Measurements from ENCODE around the gene GBF1.
"Not testable (repeated sequence)": the region's sequence is repeated elsewhere in the genome, so short reads cannot be mapped to it uniquely, and the experiment has no call there.

The GBF1 gene, protein sequence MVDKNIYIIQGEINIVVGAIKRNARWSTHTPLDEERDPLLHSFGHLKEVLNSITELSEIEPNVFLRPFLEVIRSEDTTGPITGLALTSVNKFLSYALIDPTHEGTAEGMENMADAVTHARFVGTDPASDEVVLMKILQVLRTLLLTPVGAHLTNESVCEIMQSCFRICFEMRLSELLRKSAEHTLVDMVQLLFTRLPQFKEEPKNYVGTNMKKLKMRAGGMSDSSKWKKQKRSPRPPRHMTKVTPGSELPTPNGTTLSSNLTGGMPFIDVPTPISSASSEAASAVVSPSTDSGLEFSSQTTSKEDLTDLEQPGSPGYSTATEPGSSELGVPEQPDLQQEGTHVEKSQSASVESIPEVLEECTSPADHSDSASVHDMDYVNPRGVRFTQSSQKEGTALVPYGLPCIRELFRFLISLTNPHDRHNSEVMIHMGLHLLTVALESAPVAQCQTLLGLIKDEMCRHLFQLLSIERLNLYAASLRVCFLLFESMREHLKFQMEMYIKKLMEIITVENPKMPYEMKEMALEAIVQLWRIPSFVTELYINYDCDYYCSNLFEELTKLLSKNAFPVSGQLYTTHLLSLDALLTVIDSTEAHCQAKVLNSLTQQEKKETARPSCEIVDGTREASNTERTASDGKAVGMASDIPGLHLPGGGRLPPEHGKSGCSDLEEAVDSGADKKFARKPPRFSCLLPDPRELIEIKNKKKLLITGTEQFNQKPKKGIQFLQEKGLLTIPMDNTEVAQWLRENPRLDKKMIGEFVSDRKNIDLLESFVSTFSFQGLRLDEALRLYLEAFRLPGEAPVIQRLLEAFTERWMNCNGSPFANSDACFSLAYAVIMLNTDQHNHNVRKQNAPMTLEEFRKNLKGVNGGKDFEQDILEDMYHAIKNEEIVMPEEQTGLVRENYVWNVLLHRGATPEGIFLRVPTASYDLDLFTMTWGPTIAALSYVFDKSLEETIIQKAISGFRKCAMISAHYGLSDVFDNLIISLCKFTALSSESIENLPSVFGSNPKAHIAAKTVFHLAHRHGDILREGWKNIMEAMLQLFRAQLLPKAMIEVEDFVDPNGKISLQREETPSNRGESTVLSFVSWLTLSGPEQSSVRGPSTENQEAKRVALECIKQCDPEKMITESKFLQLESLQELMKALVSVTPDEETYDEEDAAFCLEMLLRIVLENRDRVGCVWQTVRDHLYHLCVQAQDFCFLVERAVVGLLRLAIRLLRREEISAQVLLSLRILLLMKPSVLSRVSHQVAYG (N-terminal part only)

DNA sequence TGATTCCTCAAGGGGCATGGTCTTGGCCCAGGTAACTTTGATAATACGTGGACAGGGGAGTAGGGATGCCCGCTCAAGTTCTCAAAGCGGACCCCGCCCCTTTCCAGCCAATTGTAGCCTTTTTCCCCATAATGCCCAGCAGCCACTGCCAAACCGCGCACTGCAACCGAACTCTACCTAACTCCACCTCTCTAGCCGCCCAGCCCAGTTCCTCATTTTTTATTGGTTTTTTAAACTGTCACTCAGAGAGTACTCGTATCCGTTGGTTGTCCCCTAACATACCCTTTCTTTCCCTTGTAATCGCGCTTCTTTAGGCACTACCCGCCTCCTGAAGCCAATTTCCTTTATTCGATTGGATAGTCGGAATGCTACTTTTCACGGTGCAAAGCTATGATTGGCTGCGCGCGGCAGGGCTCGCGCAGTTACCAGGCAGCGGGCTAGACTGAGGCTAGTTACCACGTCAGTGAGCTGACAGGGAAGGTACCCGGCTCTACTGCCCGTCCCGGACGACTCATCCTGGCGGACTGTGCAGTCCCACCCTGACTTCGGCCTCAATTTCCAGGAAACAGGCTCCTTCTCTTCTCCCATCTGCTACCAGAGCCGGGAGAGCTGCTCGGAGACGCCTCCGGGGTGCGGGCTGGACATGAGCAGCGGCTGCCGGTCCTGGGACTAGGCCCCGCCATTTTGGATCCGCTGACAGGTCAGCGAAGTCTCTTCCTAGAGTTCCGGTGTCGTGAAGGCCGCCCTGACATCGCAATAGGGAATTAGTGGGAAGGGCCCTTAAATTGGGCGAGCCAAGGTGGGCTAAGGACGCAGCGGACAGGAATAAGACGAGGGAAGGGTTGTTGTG is at the start of gene GBF1:
GBF1 (plus strand) TSS at position 451 of the 850 bp plus-strand sequence. CDS start 13,407 bp downstream, outside the sequence.
- peak; percentile 100 for DNase-seq (ENCODE audit: low read depth)
- H3K4me3 ChIP-seq (ENCODE audit: low read depth, low read length) = peak within 1 kb of the TSS; percentile 91

- DNase-seq (ENCODE audit: low read depth) = no peak
These were observed 48.4 kb upstream of the GBF1 start for GRCh38 chr10:102196893-102197292.

GRCh38 chr10:102198027-102198426 is 47.3 kb upstream of the GBF1 start:
- no peak for DNase-seq (ENCODE audit: low read depth)

More at GRCh38 chr10:102196893-102197292, 48.4 kb upstream of the GBF1 start:
- no peak overlapping the region for H3K4me3 ChIP-seq (ENCODE audit: low read depth, low read length)

GRCh38 chr10:102200751-102201640 is 44.3 kb upstream of the GBF1 start:
- H3K4me3 ChIP-seq (ENCODE audit: low read depth, low read length) = no peak overlapping the region
- no peak for DNase-seq (ENCODE audit: low read depth)

More at GRCh38 chr10:102198027-102198426, 47.3 kb upstream of the GBF1 start:
- no peak overlapping the region for H3K4me3 ChIP-seq (ENCODE audit: low read depth, low read length)

DNA sequence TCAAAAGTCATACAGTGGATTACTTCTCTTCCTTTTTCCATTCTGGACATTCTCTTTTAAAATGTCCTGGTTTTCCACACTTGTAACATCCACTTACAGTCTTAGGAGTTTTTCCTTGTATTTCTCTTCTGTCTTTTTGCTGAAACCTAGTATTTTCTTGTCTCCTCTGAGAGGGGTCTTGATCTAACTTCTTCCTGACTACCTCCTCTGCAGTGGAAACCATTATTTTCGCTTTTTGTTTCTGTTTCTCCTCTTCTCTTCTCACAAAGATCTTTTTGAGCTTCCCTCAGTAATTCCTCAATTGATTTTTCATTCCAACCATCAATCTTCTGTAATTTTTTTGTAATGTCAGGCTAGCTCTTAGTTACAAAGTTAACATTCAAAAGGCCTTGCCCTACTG is 42.9 kb upstream of the GBF1 start:
- DNase-seq (ENCODE audit: low read depth) = no peak
- no peak overlapping the region for H3K4me3 ChIP-seq (ENCODE audit: low read depth, low read length)

- H3K4me3 ChIP-seq (ENCODE audit: low read depth, low read length) = no peak overlapping the region
- no peak for DNase-seq (ENCODE audit: low read depth)
These were observed 36.9 kb upstream of the GBF1 start for GRCh38 chr10:102208311-102209035.

DNA sequence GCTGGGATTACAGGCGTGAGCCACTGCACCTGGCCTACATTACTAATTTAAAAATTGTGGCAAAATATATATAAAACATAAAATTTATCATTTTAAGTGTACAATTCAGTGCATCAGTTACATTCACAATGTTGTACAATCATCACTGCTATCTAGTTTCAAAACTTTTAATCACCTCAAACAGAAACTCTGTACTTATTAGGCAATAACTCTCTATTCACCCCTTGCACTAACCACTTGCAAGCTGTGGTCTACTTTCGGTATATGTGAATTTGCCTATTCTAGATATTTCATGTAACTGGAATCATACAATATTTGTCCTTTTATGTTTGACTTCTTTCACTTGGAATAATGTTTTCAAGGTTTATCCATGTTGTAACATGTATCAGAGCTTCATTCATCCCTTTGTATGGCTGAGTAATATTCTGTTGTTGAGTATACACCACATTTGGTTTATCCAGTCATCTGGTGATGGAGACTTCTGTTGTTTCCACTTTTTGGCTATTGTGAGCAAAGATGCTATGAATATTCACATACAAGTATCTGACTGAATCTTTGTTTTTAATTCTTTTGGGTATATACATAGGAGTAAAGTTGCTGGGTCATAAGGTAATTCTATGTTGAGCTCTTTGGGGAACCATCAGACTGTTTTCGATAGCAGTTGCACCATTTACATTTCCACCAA is 33.6 kb upstream of the GBF1 start:
- DNase-seq (ENCODE audit: low read depth) = no peak
- H3K4me3 ChIP-seq (ENCODE audit: low read depth, low read length) = no peak overlapping the region

- not testable (repeated sequence) for DNase-seq (ENCODE audit: low read depth); H3K4me3 ChIP-seq (ENCODE audit: low read depth, low read length)
These were observed 31.7 kb upstream of the GBF1 start for GRCh38 chr10:102213599-102213998.

- no peak for DNase-seq (ENCODE audit: low read depth)
- no peak overlapping the region for H3K4me3 ChIP-seq (ENCODE audit: low read depth, low read length)
These were observed 26.0 kb upstream of the GBF1 start for GRCh38 chr10:102219370-102219769.

GRCh38 chr10:102220612-102221011 is 24.7 kb upstream of the GBF1 start:
- no peak overlapping the region for H3K4me3 ChIP-seq (ENCODE audit: low read depth, low read length)
- DNase-seq (ENCODE audit: low read depth) = no peak

- no peak overlapping the region for H3K4me3 ChIP-seq (ENCODE audit: low read depth, low read length)
- no peak for DNase-seq (ENCODE audit: low read depth)
These were observed 22.5 kb upstream of the GBF1 start for GRCh38 chr10:102222797-102223196.

DNA sequence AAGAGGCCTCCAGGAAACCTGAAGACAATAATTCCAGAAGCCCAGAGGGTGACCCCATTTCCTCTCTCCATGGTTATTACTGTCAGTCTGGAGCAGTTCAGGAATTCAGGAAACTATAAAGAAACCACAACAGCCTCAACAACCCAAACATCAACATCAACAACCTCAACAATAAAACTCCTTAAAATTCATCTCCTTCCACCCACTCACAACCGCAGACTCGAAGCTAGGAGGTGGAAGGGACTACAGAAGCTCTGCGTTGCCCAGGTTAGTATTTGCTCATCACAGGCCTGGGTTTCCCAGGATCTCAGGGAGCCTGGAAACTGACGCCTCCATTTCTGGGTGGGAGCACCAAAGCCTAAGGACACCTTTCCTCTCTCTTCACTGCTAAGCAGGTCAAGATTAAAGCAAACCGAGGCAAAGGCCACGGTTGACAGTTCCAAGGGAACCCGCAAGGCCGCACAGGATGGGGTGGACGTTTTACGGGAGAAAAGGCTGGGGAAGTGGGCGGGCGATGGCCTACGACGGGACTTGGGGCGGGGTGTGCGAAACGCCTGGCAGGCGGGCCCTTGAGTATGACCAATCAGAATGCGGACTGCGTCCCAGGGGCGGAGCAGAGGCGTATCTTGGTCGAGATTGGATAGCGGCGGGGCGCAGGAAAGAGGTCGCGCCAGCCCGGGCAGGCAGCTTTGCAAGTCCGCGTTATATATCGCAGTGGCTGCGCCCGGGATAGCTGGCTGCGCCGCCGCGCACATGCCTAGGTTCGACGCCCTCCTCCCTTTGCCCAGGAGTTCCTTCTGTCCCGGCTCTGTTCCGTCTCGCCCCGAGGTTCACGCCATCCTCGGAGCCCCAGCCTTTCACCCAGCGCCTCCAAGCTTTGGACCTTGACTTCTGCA is 19.4 kb upstream of the GBF1 start, which contains the start of gene ELOVL3:
ELOVL3 (plus strand) TSS at position 654 of the 896 bp plus-strand sequence. CDS start 250 bp downstream, outside the sequence.
- peak within 1 kb of the TSS; percentile 35 for H3K4me3 ChIP-seq (ENCODE audit: low read depth, low read length)
- peak; percentile 83 for DNase-seq (ENCODE audit: low read depth)

DNA sequence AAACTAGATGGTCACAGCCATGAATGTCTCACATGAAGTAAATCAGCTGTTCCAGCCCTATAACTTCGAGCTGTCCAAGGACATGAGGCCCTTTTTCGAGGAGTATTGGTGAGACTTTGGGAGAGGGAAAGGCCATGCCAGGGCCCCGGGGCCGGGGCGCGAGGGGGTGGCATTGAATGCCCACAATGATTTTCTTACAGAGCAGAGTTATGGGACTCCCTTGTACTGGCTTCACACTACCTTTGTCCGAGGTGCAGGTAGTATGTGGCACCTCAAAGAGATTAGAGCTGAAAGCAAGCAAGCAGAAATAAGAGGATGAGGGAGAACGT is 18.8 kb upstream of the GBF1 start:
- H3K4me3 ChIP-seq (ENCODE audit: low read depth, low read length) = peak overlapping the region; percentile 35
- no peak for DNase-seq (ENCODE audit: low read depth)

DNA sequence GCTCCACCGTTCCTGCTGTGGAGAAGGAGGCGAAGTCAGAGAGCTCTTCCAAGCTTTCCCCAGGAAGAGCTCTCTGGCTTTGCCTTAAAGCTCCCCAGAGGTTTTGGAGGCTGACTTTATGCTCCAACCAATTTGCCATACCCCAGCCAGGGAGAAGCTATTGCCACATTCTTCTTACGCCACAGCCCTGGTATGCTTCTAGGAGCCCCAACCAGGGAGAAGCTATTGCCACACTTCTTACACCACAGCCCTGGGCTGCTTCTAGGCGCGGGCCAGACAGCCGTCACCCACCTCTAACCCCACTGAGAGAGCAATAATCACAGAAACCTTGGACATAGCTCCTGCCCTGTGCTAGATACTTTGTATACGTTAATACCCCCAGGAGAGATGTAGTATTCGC is 18.3 kb upstream of the GBF1 start:
- peak; percentile 82 for DNase-seq (ENCODE audit: low read depth)
- H3K4me3 ChIP-seq (ENCODE audit: low read depth, low read length) = no peak overlapping the region

DNA sequence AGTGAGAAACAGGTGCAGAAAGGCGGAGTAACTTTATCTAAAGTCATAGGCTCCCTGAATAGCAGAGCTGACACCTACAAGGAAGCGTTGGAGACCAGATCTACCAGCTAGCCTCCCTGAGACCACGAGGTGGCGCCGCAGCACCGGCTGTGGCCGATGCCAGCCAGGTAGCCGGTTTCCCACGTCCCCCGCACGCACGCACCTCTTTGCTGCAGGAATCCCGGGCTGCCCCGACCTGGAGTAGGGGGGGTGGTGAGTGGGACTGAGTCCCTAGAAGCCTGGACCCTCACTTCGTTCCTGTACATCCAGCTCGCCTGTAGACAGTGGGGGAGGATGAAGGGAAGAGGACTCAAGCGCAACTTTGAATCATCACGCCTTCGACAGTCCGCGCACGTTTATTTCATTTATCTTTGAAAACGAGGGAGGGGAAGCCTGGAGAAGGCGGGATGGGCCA is 15.5 kb upstream of the GBF1 start:
- peak overlapping the region; percentile 47 for H3K4me3 ChIP-seq (ENCODE audit: low read depth, low read length)
- DNase-seq (ENCODE audit: low read depth) = no peak
